GM10248 (cell line): ENCODE measurements around the gene PDE4B.

Experiments used
- CTCF ChIA-PET: fragments of 300-600 bp; sonication (Branson Sonifier 250); formaldehyde crosslinking; extraction: SDS; loops from one replicate; lab custom pipeline; 2021; ENCODE audit warnings: antibody characterized with exemption; lab: Yijun Ruan, JAX
- POLR2A ChIA-PET: fragments of 350-650 bp; sonication (Branson Sonifier 250); formaldehyde crosslinking; extraction: SDS; loops from one replicate; lab custom pipeline; 2020; ENCODE audit warnings: antibody characterized with exemption; lab: Yijun Ruan, JAX
- DNase-seq: peaks from one replicate; pipeline ENCODE4 v3.0.0; 2012; ENCODE audit errors: extremely low spot score
- TF ChIP-seq, protein P1 (sequence below): IDR thresholded peaks from 2 replicates; pipeline ENCODE4 v1.5.1; 2012; ENCODE audit warnings: mild to moderate bottlenecking, low read depth; ENCODE audit errors: extremely low read depth, missing control alignments, control extremely low read depth

The PDE4B gene

DNA sequence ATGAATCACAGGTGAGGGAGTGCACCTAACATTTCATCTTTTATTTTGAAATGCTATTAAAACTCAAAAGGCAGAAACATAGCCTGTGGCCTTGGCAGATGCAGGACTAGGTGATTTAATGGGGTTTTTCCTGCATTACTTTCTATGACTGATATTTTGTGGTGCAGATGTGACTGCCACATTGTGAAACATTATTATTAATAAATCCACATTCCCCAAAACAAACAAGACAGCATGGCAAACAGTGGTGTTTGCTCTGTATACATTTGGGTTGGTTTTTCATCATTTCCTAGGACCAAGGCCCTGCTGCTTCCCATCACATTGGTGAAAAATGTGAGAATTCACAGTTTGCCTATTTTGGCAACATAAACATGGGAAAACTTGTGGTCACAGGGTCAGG lies 493.6 kb downstream of the PDE4B start:
- ChIA-PET POLR2A (no interaction called here), CTCF (interaction anchor here (0.8 to 2.7 kb wide), 5 partner anchors 9 to 160 kb away, joined by 3 to 11 read pairs (median 4); no protein-coding TSS in a partner anchor)
- DNase-seq = no peak
- TF ChIP-seq, protein P1, sequence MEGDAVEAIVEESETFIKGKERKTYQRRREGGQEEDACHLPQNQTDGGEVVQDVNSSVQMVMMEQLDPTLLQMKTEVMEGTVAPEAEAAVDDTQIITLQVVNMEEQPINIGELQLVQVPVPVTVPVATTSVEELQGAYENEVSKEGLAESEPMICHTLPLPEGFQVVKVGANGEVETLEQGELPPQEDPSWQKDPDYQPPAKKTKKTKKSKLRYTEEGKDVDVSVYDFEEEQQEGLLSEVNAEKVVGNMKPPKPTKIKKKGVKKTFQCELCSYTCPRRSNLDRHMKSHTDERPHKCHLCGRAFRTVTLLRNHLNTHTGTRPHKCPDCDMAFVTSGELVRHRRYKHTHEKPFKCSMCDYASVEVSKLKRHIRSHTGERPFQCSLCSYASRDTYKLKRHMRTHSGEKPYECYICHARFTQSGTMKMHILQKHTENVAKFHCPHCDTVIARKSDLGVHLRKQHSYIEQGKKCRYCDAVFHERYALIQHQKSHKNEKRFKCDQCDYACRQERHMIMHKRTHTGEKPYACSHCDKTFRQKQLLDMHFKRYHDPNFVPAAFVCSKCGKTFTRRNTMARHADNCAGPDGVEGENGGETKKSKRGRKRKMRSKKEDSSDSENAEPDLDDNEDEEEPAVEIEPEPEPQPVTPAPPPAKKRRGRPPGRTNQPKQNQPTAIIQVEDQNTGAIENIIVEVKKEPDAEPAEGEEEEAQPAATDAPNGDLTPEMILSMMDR = no peak

- ChIA-PET POLR2A (no interaction called here), CTCF (interaction anchor here (1.0 to 3.3 kb wide), 7 partner anchors 11 to 158 kb away, joined by 3 to 14 read pairs (median 3); no protein-coding TSS in a partner anchor)
These were observed 495.4 kb downstream of the PDE4B start for GRCh38 chr1:66288048-66288447.

DNA sequence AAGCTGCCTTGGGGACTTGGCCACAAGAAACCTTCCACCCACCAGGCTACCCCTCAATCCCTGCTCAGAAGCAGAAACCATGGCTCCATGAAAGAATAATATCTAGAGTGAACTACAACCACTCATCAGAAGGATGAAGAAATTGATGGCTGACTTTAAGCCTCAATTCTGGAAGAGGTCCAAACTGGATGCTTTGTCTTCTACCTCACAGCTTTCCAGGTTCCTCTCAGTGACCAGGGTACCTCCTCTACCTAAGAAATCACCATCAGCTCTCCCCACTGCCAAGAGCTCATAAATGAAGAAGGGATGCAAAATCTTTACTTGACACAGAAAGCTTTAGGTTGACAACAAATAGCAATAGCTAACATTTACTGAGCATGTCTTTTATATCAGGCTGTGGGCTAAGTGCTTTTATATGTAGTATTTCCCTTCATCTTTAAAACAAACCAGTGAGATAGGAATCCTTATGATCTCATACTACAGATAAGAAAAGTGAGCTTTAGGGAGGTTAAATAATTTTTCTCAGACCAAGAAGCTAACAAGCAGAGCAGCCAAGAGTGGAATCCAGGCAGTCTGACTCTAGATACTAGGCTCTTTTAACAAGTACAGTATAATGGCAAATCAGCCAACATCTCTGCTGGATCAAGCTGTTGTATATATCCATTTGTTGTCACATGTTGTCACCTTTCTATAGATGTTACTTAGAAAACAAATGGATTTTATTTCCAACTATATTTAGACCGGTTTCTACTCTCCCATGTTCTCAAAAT lies 498.3 kb downstream of the PDE4B start:
- TF ChIP-seq, protein P1 = no peak
- CTCF ChIA-PET = interaction anchor here (1.0 to 6.4 kb wide), 10 partner anchors 8 to 155 kb away, joined by 3 to 45 read pairs (median 6); no protein-coding TSS in a partner anchor
- POLR2A ChIA-PET = no interaction called here
- no peak for DNase-seq

More at GRCh38 chr1:66288048-66288447, 495.4 kb downstream of the PDE4B start:
- no peak for DNase-seq
- TF ChIP-seq, protein P1 = no peak

- CTCF ChIA-PET = interaction anchor here (1.3 to 6.4 kb wide), 6 partner anchors 10 to 154 kb away, joined by 3 to 45 read pairs (median 8); no protein-coding TSS in a partner anchor
- POLR2A ChIA-PET = interaction anchor here (0.7 kb wide), 1 partner anchor 13 kb away, joined by 3 read pairs; no protein-coding TSS in a partner anchor
- DNase-seq = no peak
- TF ChIP-seq, protein P1 = no peak
These were observed 498.8 kb downstream of the PDE4B start for GRCh38 chr1:66291531-66291864.

- DNase-seq = no peak
- ChIA-PET CTCF (interaction anchor here (0.7 to 6.4 kb wide), 3 partner anchors 11 to 55 kb away, joined by 3 to 45 read pairs (median 11); no protein-coding TSS in a partner anchor), POLR2A (interaction anchor here (0.7 kb wide), 1 partner anchor 14 kb away, joined by 3 read pairs; no protein-coding TSS in a partner anchor)
- TF ChIP-seq, protein P1 = no peak
These were observed 499.6 kb downstream of the PDE4B start for GRCh38 chr1:66292305-66292704.

GRCh38 chr1:66292944-66293343 lies 500.2 kb downstream of the PDE4B start:
- TF ChIP-seq, protein P1 = no peak
- no peak for DNase-seq
- POLR2A ChIA-PET = no interaction called here
- CTCF ChIA-PET = interaction anchor here (0.7 to 6.4 kb wide), 3 partner anchors 11 to 153 kb away, joined by 3 to 45 read pairs (median 3); no protein-coding TSS in a partner anchor
